HG03159 (cell line): Measurements from ENCODE around the gene DNAH3.

Source experiments
- ATAC-seq: cut with Tn5 transposase; IDR thresholded peaks from one replicate; pipeline ENCODE4 v1.9.1; 2021; ENCODE audit warnings: mild to moderate bottlenecking, moderate library complexity; ENCODE audit not compliant: unreplicated experiment

Gene DNAH3

GRCh38 chr16:20887207-20887606, 263.4 kb downstream of the DNAH3 start:
- ATAC-seq: no peak

- no peak for ATAC-seq
These were observed 264.3 kb downstream of the DNAH3 start for GRCh38 chr16:20886320-20886719.

- ATAC-seq: no peak
These were observed 266.4 kb downstream of the DNAH3 start for GRCh38 chr16:20884240-20884556.

GRCh38 chr16:20883554-20884239, 266.9 kb downstream of the DNAH3 start:
- ATAC-seq: no peak
